HEK293 (cell line): Measurements from ENCODE around the gene SLC5A10.
A peak's percentile ranks its signal among the peaks of the same experiment; 100 is the strongest.

Experiments used
- CTCF ChIA-PET: fragments of 350-600 bp; formaldehyde crosslinking; extraction: SDS; loops from one replicate; lab custom pipeline; 2021; ENCODE audit warnings: antibody characterized with exemption; lab: Yijun Ruan, JAX
- POLR2A ChIA-PET: fragments of 300-600 bp; formaldehyde crosslinking; extraction: SDS; loops from one replicate; lab custom pipeline; 2020; ENCODE audit warnings: antibody characterized with exemption, inconsistent platforms; lab: Yijun Ruan, JAX
- H3K27ac ChIP-seq: fragments of 200-500 bp; sonication (Bioruptor generic); 2 replicates; pipeline ENCODE4 v1.5.1; 2014; ENCODE audit warnings: low read depth, low read length, control low read depth, inconsistent platforms; ENCODE audit errors: extremely low read depth
- H3K36me3 ChIP-seq, 2 experiments: fragments of 200-500 bp in 1 of 2; sonication (Bioruptor generic) in 1 of 2; 1 replicate in 1 of 2; 2 replicates in 1 of 2; pipeline ENCODE4 v1.5.1; 2014 to 2017; ENCODE audit warnings: inconsistent platforms in 2 of 2, low read length in 2 of 2; ENCODE audit not compliant: control insufficient read depth in 2 of 2, insufficient read depth in 1 of 2
- H3K4me1 ChIP-seq: fragments of 200-500 bp; sonication (Bioruptor generic); 2 replicates; pipeline ENCODE4 v1.5.1; 2014; ENCODE audit warnings: mild to moderate bottlenecking, low read length, inconsistent platforms; ENCODE audit not compliant: control insufficient read depth, insufficient read depth
- H3K4me3 ChIP-seq: 2 replicates; pipeline ENCODE4 v1.5.1; 2011; ENCODE audit warnings: low read depth, mild to moderate bottlenecking, control low read depth, low read length, moderate library complexity
- H3K9me3 ChIP-seq: fragments of 200-500 bp; sonication (Bioruptor generic); 2 replicates; pipeline ENCODE4 v1.5.1; 2014; ENCODE audit warnings: low read depth, low read length, inconsistent platforms; ENCODE audit not compliant: control insufficient read depth, insufficient read depth
- IKZF3 ChIP-seq: fragments of 450-650 bp; IDR thresholded peaks from 2 replicates; pipeline ENCODE4 v1.5.0; 2018; ENCODE audit warnings: missing biosample characterization, mild to moderate bottlenecking, missing genetic modification characterization, moderate library complexity
- KLF16 ChIP-seq: fragments of 450-650 bp; formaldehyde crosslinking; IDR thresholded peaks from 2 replicates; pipeline ENCODE4 v1.5.1; 2017; ENCODE audit warnings: missing biosample characterization, missing genetic modification characterization
- OVOL3 ChIP-seq: fragments of 450-650 bp; formaldehyde crosslinking; IDR thresholded peaks from 2 replicates; pipeline ENCODE4 v1.5.1; 2016; ENCODE audit warnings: missing biosample characterization, missing genetic modification characterization
- PRDM1 ChIP-seq: fragments of 450-650 bp; formaldehyde crosslinking; IDR thresholded peaks from 2 replicates; pipeline ENCODE4; 2016; ENCODE audit warnings: missing biosample characterization, missing genetic modification characterization
- SALL2 ChIP-seq: fragments of 450-650 bp; formaldehyde crosslinking; IDR thresholded peaks from 2 replicates; pipeline ENCODE4 v1.5.0; 2017; ENCODE audit warnings: missing biosample characterization, mild to moderate bottlenecking, missing genetic modification characterization, borderline replicate concordance
- ZBTB17 ChIP-seq: fragments of 450-650 bp; formaldehyde crosslinking; IDR thresholded peaks from 2 replicates; pipeline ENCODE4 v1.5.1; 2016; ENCODE audit warnings: missing biosample characterization, missing genetic modification characterization
- ZFHX2 ChIP-seq: fragments of 450-650 bp; formaldehyde crosslinking; conservative IDR thresholded peaks from 2 replicates; pipeline ENCODE4 v1.5.1; 2016; ENCODE audit warnings: missing biosample characterization, missing genetic modification characterization
- ZNF114 ChIP-seq: fragments of 450-650 bp; formaldehyde crosslinking; IDR thresholded peaks from 2 replicates; pipeline ENCODE4 v1.5.0; 2017; ENCODE audit warnings: missing biosample characterization, missing genetic modification characterization
- ZNF121 ChIP-seq: fragments of 450-650 bp; formaldehyde crosslinking; IDR thresholded peaks from 2 replicates; pipeline ENCODE4 v1.5.1; 2016; ENCODE audit warnings: missing biosample characterization, missing genetic modification characterization
- ZNF184 ChIP-seq: fragments of 450-650 bp; IDR thresholded peaks from 2 replicates; pipeline ENCODE4 v1.5.1; 2018; ENCODE audit warnings: missing biosample characterization, mild to moderate bottlenecking, missing genetic modification characterization
- ZNF2 ChIP-seq: fragments of 450-650 bp; formaldehyde crosslinking; IDR thresholded peaks from 2 replicates; pipeline ENCODE4 v1.5.1; 2016; ENCODE audit warnings: missing biosample characterization, missing genetic modification characterization
- ZNF211 ChIP-seq: fragments of 450-650 bp; formaldehyde crosslinking; IDR thresholded peaks from 2 replicates; pipeline ENCODE4 v1.5.1; 2016; ENCODE audit warnings: low read depth, missing biosample characterization, missing genetic modification characterization
- ZNF248 ChIP-seq: fragments of 450-650 bp; formaldehyde crosslinking; IDR thresholded peaks from 2 replicates; pipeline ENCODE4 v1.5.1; 2017; ENCODE audit warnings: missing biosample characterization, missing genetic modification characterization
- ZNF549 ChIP-seq: fragments of 450-650 bp; IDR thresholded peaks from 2 replicates; pipeline ENCODE4 v1.5.1; 2018; ENCODE audit warnings: missing biosample characterization, missing genetic modification characterization, mild to moderate bottlenecking, inconsistent platforms, moderate library complexity
- ZNF555 ChIP-seq: fragments of 450-650 bp; formaldehyde crosslinking; conservative IDR thresholded peaks from 2 replicates; pipeline ENCODE4 v1.5.1; 2017; ENCODE audit warnings: missing biosample characterization, mild to moderate bottlenecking, missing genetic modification characterization, inconsistent platforms
- ZNF707 ChIP-seq: fragments of 450-650 bp; formaldehyde crosslinking; IDR thresholded peaks from 2 replicates; pipeline ENCODE4 v1.5.1; 2016; ENCODE audit warnings: missing biosample characterization, missing genetic modification characterization
- ZNF76 ChIP-seq: fragments of 450-650 bp; formaldehyde crosslinking; IDR thresholded peaks from 2 replicates; pipeline ENCODE4; 2016; ENCODE audit warnings: low read depth, missing biosample characterization, missing genetic modification characterization, borderline replicate concordance
- ZNF776 ChIP-seq: fragments of 450-650 bp; formaldehyde crosslinking; IDR thresholded peaks from 2 replicates; pipeline ENCODE4 v1.5.0; 2017; ENCODE audit warnings: missing biosample characterization, missing genetic modification characterization, borderline replicate concordance
- ZNF830 ChIP-seq: fragments of 450-650 bp; IDR thresholded peaks from 2 replicates; pipeline ENCODE4 v1.5.0; 2018; ENCODE audit warnings: missing biosample characterization, missing genetic modification characterization, low read depth, mild to moderate bottlenecking, moderate library complexity
- ZXDB ChIP-seq: fragments of 450-650 bp; formaldehyde crosslinking; IDR thresholded peaks from 2 replicates; pipeline ENCODE4 v1.5.1; 2016; ENCODE audit warnings: missing biosample characterization, missing genetic modification characterization
- TF ChIP-seq, protein P1 (sequence below): fragments of 450-650 bp; formaldehyde crosslinking; IDR thresholded peaks from 2 replicates; pipeline ENCODE4 v1.5.1; 2016; ENCODE audit warnings: missing biosample characterization, missing genetic modification characterization, borderline replicate concordance
- TF ChIP-seq, protein P2 (sequence below): fragments of 450-650 bp; formaldehyde crosslinking; IDR thresholded peaks from 2 replicates; pipeline ENCODE4 v1.5.1; 2017; ENCODE audit warnings: missing biosample characterization, missing genetic modification characterization
- TF ChIP-seq, protein P3 (sequence below): fragments of 450-650 bp; formaldehyde crosslinking; IDR thresholded peaks from 2 replicates; pipeline ENCODE4 v1.5.1; 2016; ENCODE audit warnings: missing biosample characterization, missing genetic modification characterization
- TF ChIP-seq, protein P4 (sequence below): fragments of 450-650 bp; formaldehyde crosslinking; IDR thresholded peaks from 2 replicates; pipeline ENCODE4 v1.5.1; 2016; ENCODE audit warnings: missing biosample characterization, missing genetic modification characterization, low read depth

Gene SLC5A10

DNA sequence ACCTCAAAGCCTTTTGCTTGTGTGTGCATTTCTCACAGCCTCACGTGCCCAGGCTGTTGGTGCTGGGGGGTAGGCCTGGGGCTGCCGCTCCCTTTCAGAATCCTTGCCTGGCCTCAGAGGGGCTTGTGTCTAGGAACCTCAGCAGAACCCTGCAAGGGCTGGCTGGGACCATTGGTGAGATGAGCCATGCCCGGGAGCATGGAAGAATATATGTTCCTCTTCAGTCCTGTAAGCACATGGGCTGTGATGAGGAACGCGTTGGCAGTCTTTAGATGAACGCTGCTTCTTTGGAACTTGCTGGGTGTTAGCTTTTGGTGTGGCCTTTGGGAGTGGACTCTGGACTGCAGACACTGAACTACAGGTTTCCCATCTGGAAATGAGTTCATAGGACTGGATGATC lies 32.0 kb upstream of the SLC5A10 start:
- Histone ChIP-seq H3K4me3 (no peak overlapping the region), H3K36me3 (peaks cover 26 to 41% of the 10 kb centered on the region in 2 experiments; a peak in 2 of 3 replicates), H3K27ac (no peak overlapping the region), H3K4me1 (peaks cover 13% of the 10 kb centered on the region), H3K9me3 (no peaks in the 10 kb centered on the region)
- ChIA-PET CTCF (no interaction called here), POLR2A (interaction anchor here (1.0 kb wide), 1 partner anchor 62 kb away, joined by 3 read pairs; the partner anchor contains the start of gene PRPSAP2)
- TF ChIP-seq ZNF555 (tag by site-specific recombination) (no peak), ZXDB (tag by site-specific recombination) (no peak), ZNF707 (tag by site-specific recombination) (no peak), ZBTB17 (no peak), SALL2 (no peak), ZNF211 (no peak), ZNF114 (no peak), KLF16 (tag by site-specific recombination) (no peak), IKZF3 (tag by site-specific recombination) (no peak), ZNF184 (tag by site-specific recombination) (no peak)
- TF ChIP-seq, protein P1, sequence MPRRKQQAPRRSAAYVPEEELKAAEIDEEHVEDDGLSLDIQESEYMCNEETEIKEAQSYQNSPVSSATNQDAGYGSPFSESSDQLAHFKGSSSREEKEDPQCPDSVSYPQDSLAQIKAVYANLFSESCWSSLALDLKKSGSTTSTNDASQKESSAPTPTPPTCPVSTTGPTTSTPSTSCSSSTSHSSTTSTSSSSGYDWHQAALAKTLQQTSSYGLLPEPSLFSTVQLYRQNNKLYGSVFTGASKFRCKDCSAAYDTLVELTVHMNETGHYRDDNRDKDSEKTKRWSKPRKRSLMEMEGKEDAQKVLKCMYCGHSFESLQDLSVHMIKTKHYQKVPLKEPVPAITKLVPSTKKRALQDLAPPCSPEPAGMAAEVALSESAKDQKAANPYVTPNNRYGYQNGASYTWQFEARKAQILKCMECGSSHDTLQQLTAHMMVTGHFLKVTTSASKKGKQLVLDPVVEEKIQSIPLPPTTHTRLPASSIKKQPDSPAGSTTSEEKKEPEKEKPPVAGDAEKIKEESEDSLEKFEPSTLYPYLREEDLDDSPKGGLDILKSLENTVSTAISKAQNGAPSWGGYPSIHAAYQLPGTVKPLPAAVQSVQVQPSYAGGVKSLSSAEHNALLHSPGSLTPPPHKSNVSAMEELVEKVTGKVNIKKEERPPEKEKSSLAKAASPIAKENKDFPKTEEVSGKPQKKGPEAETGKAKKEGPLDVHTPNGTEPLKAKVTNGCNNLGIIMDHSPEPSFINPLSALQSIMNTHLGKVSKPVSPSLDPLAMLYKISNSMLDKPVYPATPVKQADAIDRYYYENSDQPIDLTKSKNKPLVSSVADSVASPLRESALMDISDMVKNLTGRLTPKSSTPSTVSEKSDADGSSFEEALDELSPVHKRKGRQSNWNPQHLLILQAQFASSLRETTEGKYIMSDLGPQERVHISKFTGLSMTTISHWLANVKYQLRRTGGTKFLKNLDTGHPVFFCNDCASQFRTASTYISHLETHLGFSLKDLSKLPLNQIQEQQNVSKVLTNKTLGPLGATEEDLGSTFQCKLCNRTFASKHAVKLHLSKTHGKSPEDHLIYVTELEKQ (tag by site-specific recombination), result no peak

DNA sequence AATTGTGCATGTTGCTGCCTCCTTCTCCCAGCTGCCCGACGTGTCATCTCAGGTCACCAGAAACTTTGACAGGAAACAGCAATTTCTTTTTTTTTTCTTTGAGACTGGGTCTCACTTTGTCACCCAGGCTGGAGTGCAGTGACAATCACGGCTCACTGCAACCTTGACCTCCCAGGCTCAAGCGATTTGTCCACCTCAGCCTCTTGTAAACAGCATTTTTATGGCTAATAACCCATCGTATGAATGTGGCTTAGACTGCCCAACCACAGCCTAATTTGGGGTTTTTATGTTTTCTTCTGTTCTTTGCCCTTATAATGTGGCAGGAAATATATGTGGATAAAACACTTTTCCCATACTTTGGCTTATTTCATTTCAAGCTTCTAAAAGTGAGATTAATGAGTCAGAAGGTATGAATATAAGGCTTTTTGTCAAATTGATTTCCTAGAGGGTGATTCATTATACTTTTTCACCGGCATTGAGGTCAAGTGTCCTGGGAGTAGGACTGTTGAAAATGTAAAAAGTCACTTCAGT lies 31.0 kb upstream of the SLC5A10 start:
- Histone ChIP-seq H3K9me3 (no peaks in the 10 kb centered on the region), H3K27ac (no peak overlapping the region), H3K4me1 (peaks cover 13% of the 10 kb centered on the region), H3K36me3 (peaks cover 18 to 38% of the 10 kb centered on the region in 2 experiments; a peak in 2 of 3 replicates), H3K4me3 (no peak overlapping the region)
- ChIA-PET POLR2A (no interaction called here), CTCF (no interaction called here)
- TF ChIP-seq, protein P2, sequence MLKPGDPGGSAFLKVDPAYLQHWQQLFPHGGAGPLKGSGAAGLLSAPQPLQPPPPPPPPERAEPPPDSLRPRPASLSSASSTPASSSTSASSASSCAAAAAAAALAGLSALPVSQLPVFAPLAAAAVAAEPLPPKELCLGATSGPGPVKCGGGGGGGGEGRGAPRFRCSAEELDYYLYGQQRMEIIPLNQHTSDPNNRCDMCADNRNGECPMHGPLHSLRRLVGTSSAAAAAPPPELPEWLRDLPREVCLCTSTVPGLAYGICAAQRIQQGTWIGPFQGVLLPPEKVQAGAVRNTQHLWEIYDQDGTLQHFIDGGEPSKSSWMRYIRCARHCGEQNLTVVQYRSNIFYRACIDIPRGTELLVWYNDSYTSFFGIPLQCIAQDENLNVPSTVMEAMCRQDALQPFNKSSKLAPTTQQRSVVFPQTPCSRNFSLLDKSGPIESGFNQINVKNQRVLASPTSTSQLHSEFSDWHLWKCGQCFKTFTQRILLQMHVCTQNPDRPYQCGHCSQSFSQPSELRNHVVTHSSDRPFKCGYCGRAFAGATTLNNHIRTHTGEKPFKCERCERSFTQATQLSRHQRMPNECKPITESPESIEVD (tag by site-specific recombination), result peak; percentile 77
- TF ChIP-seq ZNF76 (tag by site-specific recombination) (no peak), PRDM1 (tag by site-specific recombination) (peak; percentile 55; the same call in 1 of the 2 replicates)
- TF ChIP-seq, protein P3, sequence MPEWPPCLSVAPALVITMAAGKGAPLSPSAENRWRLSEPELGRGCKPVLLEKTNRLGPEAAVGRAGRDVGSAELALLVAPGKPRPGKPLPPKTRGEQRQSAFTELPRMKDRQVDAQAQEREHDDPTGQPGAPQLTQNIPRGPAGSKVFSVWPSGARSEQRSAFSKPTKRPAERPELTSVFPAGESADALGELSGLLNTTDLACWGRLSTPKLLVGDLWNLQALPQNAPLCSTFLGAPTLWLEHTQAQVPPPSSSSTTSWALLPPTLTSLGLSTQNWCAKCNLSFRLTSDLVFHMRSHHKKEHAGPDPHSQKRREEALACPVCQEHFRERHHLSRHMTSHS (tag by site-specific recombination), result no peak

DNA sequence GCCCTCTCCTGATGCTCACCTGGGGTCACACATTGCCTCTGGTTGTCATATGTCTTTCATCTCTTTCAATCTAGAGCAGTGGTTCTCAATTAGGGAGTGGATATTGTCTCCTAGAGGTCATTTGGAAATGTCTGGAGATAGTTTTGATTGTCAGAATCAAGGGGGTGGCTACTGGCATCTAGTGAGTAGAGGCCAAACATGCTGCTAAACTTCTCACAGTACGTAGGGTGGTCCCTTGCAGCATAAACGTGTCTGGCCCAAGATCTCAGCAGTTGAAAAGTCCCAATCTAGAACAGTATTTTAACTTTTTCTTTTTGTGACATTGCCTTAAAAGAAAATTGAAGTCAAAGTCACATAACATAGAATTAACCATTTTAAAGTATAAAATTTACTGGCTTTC lies 30.5 kb upstream of the SLC5A10 start:
- Histone ChIP-seq H3K27ac (no peak overlapping the region), H3K9me3 (no peaks in the 10 kb centered on the region), H3K36me3 (peaks cover 18 to 36% of the 10 kb centered on the region in 2 experiments; a peak in 2 of 3 replicates), H3K4me3 (no peak overlapping the region), H3K4me1 (peaks cover 13% of the 10 kb centered on the region)
- CTCF ChIA-PET, result no interaction called here
- POLR2A ChIA-PET, result no interaction called here
- no peak for TF ChIP-seq ZNF830 (tag by site-specific recombination)
- no peak for TF ChIP-seq ZNF2
- TF ChIP-seq ZNF121 (tag by site-specific recombination), result no peak
- no peak for TF ChIP-seq ZNF776 (tag by site-specific recombination)
- no peak for TF ChIP-seq ZNF549 (tag by site-specific recombination)
- no peak for TF ChIP-seq ZNF248 (tag by site-specific recombination)
- TF ChIP-seq, protein P4, sequence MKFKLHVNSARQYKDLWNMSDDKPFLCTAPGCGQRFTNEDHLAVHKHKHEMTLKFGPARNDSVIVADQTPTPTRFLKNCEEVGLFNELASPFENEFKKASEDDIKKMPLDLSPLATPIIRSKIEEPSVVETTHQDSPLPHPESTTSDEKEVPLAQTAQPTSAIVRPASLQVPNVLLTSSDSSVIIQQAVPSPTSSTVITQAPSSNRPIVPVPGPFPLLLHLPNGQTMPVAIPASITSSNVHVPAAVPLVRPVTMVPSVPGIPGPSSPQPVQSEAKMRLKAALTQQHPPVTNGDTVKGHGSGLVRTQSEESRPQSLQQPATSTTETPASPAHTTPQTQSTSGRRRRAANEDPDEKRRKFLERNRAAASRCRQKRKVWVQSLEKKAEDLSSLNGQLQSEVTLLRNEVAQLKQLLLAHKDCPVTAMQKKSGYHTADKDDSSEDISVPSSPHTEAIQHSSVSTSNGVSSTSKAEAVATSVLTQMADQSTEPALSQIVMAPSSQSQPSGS, result no peak
- TF ChIP-seq OVOL3 (tag by site-specific recombination), result no peak
- TF ChIP-seq ZFHX2 (tag by site-specific recombination), result no peak
